ENCODE results near the gene PPP1R27.
"Not testable (repeated sequence)": the region's sequence is repeated elsewhere in the genome, so short reads cannot be mapped to it uniquely, and the experiment has no call there.

PPP1R27 gene

DNA sequence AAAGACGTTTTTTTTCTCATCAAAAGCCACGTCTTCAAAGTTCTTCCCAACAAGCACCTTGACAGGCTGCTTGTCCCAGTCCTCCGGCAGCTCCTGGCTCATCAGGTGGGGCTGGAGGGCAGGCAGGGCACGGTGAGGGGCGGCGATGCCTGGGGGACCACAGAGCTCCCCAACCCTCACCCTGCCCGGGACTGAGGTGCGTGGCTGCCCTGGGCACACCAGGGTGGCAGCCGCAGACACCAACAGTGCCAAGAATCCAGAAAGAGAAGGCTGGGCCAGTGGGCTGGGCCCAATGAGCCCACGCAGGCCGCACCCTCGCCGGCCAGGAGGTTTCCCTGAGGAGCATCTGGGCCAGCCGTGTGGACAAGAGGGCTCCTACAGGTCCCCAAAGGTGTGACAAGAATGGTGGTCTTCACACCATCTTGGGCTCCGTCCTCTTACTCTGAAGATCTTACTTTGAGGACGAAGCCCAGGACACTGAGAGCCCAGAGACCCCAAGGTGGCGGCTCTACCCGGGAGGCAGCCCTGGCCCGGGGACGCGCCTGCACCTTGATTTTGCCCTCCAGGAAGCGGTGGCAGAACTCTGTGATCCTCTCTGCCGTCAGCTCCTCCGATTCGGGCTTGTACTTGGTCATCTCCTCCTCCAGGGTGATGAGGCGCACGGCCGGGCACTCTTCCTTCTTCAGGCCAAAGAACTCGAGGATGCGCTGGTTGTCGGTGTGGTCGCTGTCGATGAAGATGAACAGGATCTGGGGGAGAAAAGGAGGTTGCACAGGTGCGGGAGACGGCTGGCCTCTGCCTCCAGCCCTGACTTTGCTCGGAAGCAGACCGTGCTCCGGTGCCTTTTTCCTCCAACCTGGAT lies 11.3 kb upstream of the PPP1R27 start:
- no peaks in the 10 kb centered on the region for H3K27me3 ChIP-seq (ENCODE audit: control insufficient read depth, insufficient read depth, low read length)
- no peak overlapping the region for H3K4me3 ChIP-seq (ENCODE audit: low read depth, low read length)
- peaks cover 58% of the 10 kb centered on the region for H3K36me3 ChIP-seq (ENCODE audit: control insufficient read depth, insufficient read depth, low read length)
- H3K9me3 ChIP-seq (ENCODE audit: control insufficient read depth, insufficient read depth, low read length), result no peaks in the 10 kb centered on the region
- H3K4me1 ChIP-seq (ENCODE audit: control insufficient read depth, insufficient read depth, low read length), result no peaks in the 10 kb centered on the region
- H3K9ac ChIP-seq (ENCODE audit: low read depth, low read length), result no peak overlapping the region
- H3K27ac ChIP-seq (ENCODE audit: low read depth, low read length), result no peak overlapping the region

DNA sequence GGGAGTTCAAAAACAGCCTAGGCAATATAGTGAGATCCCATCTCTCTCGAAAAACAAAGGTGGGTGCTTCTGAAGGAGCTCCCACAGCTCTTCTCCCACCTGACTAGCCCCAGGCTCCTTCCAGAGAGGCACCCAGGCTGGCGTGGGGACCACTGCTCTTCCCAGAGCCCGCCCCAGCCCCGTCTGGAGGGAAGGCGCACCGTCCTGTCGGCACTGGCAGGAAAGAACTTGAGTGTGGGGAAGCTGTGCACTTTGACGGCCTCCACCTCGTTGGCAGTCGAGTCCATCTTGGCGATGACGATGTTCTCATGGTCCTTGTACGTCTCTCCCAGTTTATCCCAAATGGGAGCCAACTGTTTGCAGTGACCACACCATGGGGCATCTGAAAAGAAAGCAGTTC lies 10.5 kb upstream of the PPP1R27 start:
- Histone ChIP-seq H3K27ac (ENCODE audit: low read depth, low read length) (no peak overlapping the region), H3K4me3 (ENCODE audit: low read depth, low read length) (no peak overlapping the region), H3K36me3 (ENCODE audit: control insufficient read depth, insufficient read depth, low read length) (peaks cover 55% of the 10 kb centered on the region), H3K27me3 (ENCODE audit: control insufficient read depth, insufficient read depth, low read length) (no peaks in the 10 kb centered on the region), H3K9me3 (ENCODE audit: control insufficient read depth, insufficient read depth, low read length) (no peaks in the 10 kb centered on the region), H3K4me1 (ENCODE audit: control insufficient read depth, insufficient read depth, low read length) (no peaks in the 10 kb centered on the region), H3K9ac (ENCODE audit: low read depth, low read length) (no peak overlapping the region)

DNA sequence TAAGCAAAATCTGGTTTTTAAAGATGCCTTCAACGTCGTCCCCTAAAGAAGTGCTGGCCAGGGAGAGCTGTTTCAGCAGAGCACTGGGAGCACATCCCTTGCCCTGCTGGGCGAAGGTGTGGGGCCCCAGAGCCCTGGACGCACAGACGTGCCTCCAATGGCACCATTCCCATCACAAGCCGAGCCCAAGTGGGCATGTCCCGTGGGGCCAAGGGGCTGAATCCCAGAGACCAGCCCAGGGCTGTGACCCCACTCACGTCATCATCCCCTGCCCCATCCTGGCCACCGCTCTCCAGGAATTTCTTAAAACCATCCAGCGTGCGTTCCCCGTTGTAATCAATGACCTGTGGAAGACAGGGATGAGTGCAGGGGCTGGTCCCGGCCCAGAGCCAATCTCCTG lies 10.0 kb upstream of the PPP1R27 start:
- Histone ChIP-seq H3K27ac (ENCODE audit: low read depth, low read length) (no peak overlapping the region), H3K9ac (ENCODE audit: low read depth, low read length) (no peak overlapping the region), H3K4me3 (ENCODE audit: low read depth, low read length) (no peak overlapping the region), H3K4me1 (ENCODE audit: control insufficient read depth, insufficient read depth, low read length) (no peaks in the 10 kb centered on the region), H3K36me3 (ENCODE audit: control insufficient read depth, insufficient read depth, low read length) (peaks cover 55% of the 10 kb centered on the region), H3K9me3 (ENCODE audit: control insufficient read depth, insufficient read depth, low read length) (no peaks in the 10 kb centered on the region), H3K27me3 (ENCODE audit: control insufficient read depth, insufficient read depth, low read length) (no peaks in the 10 kb centered on the region)

DNA sequence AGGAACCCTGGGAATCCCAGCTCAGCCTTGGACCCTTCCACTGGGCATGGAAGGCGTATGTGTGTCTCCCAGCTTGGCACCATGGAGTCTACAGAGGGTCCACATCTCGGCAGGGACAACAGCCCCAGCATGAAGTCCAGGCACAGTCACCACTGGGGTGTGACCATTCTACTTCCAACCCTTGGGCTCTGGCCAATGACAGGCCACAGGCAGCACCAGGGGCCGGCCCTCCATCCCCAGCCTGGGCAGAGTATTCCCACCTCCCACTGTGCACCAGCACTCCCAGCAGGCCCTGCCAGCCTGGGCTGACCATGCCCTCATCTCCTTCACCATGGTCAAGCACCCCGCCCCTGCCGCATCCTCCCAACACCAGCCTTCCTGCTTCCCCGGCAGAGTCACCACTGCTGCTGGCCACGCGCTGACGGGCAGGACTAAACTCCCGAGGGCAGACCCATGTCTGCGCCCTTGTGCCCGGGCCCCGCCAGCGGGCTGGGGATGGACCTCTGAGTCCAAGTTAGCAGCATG lies 9.5 kb upstream of the PPP1R27 start:
- Histone ChIP-seq H3K4me3 (ENCODE audit: low read depth, low read length) (no peak overlapping the region), H3K4me1 (ENCODE audit: control insufficient read depth, insufficient read depth, low read length) (no peaks in the 10 kb centered on the region), H3K36me3 (ENCODE audit: control insufficient read depth, insufficient read depth, low read length) (peaks cover 53% of the 10 kb centered on the region), H3K9me3 (ENCODE audit: control insufficient read depth, insufficient read depth, low read length) (no peaks in the 10 kb centered on the region), H3K9ac (ENCODE audit: low read depth, low read length) (no peak overlapping the region), H3K27me3 (ENCODE audit: control insufficient read depth, insufficient read depth, low read length) (no peaks in the 10 kb centered on the region), H3K27ac (ENCODE audit: low read depth, low read length) (no peak overlapping the region)

DNA sequence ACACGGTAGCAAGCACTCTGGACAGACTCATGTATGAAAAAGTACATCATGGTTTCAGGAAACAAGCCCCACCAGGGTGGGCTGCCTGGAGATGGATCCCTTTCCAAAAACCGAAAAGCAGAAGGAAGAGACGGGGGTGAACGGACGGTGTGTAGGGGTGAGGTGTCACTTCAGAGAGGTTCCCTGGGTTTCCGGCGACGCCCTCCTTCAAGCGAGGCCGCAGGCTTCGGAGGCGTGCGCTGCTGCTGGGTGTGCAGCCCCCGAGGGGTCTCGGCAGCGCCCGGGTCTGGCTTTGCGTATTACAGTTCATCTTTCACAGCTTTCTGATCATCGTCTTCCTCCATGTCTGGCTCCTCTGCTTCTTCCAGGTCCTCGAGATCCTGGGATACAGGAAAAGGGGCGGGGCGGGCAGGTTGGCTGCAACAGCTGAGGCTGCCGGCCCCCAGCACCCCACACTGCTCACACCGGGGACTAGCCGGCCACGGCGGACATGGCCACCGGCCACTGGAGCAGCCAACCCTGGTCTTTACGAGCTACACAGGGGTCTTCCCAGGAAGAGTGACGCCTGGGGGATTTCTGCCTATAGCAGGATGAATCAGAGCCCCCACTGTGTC lies 9.0 kb upstream of the PPP1R27 start:
- H3K36me3 ChIP-seq (ENCODE audit: control insufficient read depth, insufficient read depth, low read length), result peaks cover 52% of the 10 kb centered on the region
- H3K4me3 ChIP-seq (ENCODE audit: low read depth, low read length), result no peak overlapping the region
- no peaks in the 10 kb centered on the region for H3K27me3 ChIP-seq (ENCODE audit: control insufficient read depth, insufficient read depth, low read length)
- no peaks in the 10 kb centered on the region for H3K4me1 ChIP-seq (ENCODE audit: control insufficient read depth, insufficient read depth, low read length)
- no peaks in the 10 kb centered on the region for H3K9me3 ChIP-seq (ENCODE audit: control insufficient read depth, insufficient read depth, low read length)
- H3K27ac ChIP-seq (ENCODE audit: low read depth, low read length), result no peak overlapping the region
- no peak overlapping the region for H3K9ac ChIP-seq (ENCODE audit: low read depth, low read length)

DNA sequence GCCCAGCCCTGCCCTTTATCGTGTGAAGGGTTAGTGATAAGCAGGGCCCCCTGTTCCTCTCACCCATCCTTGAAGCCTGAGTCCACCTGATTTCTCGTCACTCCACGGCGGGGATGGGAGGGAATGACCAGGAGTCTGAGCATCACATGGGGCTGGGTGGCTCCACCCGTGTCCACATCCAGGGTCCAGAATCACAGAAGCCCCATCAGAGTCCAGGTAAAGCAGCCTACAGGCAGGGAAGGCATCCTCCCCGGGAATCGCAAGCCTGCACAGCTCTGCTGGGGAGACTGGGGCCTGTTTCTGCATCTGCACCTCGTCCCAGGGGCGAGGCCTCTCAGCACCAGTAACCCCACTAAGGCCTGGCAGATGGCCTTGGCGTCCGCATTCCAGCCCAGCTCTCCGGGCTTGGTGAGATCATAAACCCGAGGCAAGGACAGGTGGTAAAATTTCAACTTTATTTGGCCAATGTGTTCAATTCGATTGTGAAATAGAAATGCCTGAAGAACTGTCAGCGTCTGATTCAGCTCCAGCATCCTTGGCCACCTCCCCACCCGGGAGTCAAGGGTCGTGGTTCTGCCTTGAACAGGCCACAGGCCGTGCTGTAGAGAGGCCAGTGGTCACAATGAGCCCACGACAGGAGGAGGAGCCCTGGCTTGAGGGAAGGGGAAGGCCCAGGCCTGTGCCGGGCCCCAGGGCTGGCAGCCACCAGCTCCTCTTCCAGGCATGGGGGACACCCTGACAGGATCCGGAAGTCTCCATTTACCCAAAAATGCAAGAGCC lies 8.1 kb upstream of the PPP1R27 start:
- peaks cover 49% of the 10 kb centered on the region for H3K36me3 ChIP-seq (ENCODE audit: control insufficient read depth, insufficient read depth, low read length)

DNA sequence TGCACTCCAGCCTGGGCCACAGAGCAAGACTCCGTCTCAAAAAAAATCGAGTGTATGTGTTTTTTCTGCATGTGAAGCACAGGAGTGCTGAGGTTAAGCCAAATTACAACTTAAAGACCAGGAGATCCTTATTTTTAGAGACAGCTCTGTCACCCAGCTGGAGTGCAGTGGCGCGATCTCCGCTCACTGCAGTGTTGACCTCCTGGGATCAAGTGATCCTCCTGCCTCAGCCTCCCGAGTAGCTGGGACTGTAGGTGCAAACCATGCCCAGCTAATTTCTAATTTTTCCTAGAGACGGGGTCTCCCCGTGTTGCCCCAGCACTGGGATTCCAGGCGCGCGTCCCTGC lies 7.5 kb upstream of the PPP1R27 start:
- Histone ChIP-seq H3K27ac (ENCODE audit: low read depth, low read length) (no peak overlapping the region), H3K4me3 (ENCODE audit: low read depth, low read length) (no peak overlapping the region), H3K9me3 (ENCODE audit: control insufficient read depth, insufficient read depth, low read length) (no peaks in the 10 kb centered on the region), H3K27me3 (ENCODE audit: control insufficient read depth, insufficient read depth, low read length) (no peaks in the 10 kb centered on the region), H3K9ac (ENCODE audit: low read depth, low read length) (no peak overlapping the region), H3K36me3 (ENCODE audit: control insufficient read depth, insufficient read depth, low read length) (peaks cover 45% of the 10 kb centered on the region), H3K4me1 (ENCODE audit: control insufficient read depth, insufficient read depth, low read length) (no peaks in the 10 kb centered on the region)

More for the DNA sequence above, 8.1 kb upstream of the PPP1R27 start:
- Histone ChIP-seq H3K27ac (ENCODE audit: low read depth, low read length) (no peak overlapping the region), H3K9ac (ENCODE audit: low read depth, low read length) (no peak overlapping the region), H3K27me3 (ENCODE audit: control insufficient read depth, insufficient read depth, low read length) (no peaks in the 10 kb centered on the region), H3K4me3 (ENCODE audit: low read depth, low read length) (no peak overlapping the region), H3K9me3 (ENCODE audit: control insufficient read depth, insufficient read depth, low read length) (no peaks in the 10 kb centered on the region), H3K4me1 (ENCODE audit: control insufficient read depth, insufficient read depth, low read length) (no peaks in the 10 kb centered on the region)

DNA sequence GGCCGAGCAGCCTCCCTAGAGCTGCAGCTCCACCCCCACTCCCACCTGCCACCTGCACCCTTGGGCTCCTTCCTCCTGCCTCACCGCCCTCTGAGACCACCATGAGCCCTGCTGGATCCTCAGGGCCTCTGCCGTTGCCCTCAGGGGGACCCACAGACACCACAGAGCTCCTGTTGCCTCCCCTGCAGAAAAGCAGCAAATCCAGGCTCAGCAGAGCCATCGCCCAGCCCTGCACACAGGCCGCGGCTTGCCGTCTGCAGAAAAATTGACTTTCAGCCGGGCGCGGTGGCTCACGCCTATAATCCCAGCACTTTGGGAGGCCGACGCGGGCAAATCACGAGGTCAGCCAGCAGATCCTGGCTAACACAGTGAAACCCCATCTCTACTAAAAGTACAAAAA lies 7.0 kb upstream of the PPP1R27 start:
- Histone ChIP-seq H3K4me1 (ENCODE audit: control insufficient read depth, insufficient read depth, low read length) (no peaks in the 10 kb centered on the region), H3K9ac (ENCODE audit: low read depth, low read length) (no peak overlapping the region), H3K9me3 (ENCODE audit: control insufficient read depth, insufficient read depth, low read length) (no peaks in the 10 kb centered on the region), H3K36me3 (ENCODE audit: control insufficient read depth, insufficient read depth, low read length) (peaks cover 40% of the 10 kb centered on the region), H3K27ac (ENCODE audit: low read depth, low read length) (no peak overlapping the region), H3K4me3 (ENCODE audit: low read depth, low read length) (no peak overlapping the region), H3K27me3 (ENCODE audit: control insufficient read depth, insufficient read depth, low read length) (no peaks in the 10 kb centered on the region)

DNA sequence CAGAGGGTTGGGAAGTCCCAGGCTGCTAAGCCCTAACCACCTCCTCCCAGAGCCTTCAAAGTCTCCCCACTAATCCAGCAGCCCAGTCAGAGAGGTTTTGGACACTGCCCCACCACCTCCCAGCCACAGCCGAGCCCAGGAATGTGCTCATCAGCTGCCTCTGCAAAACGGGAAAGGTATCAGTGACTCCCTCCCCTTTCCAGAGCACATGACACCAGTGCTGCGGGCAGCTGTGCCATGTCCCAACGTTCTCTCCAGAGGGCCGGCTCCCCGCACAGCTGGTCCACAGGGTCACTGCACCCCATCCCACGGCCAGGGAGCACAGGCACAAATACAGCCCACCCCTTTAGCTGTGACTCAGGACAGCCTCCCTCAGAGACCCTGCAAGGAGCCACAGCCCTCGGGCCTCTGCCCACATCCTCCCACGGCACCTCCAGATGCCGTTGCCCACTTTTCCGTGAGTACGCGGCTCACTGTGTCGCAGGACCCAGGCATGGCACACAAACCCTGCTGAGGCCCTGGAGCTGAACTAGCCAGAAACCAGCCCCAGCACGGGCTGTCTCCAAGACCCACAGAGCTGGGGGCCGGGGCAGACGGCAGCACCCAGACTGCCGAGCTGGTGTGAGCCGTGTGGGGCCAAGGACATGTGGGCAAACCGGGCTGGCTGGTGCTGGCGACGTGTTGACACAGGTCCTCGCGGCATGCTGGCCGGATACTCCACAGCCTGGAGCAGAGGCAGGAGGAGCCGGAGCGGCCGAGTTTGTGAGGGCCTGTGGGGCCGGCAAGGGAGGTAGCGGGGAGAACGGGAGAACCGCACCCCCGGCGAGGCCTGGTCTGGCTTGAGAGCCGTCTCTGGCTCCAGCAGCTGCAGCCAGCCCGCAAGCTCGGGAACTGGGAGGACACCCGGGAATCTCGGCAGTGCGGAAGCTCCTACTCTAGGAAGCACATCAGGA lies 6.3 kb upstream of the PPP1R27 start:
- no peak overlapping the region for H3K9ac ChIP-seq (ENCODE audit: low read depth, low read length)
- no peaks in the 10 kb centered on the region for H3K4me1 ChIP-seq (ENCODE audit: control insufficient read depth, insufficient read depth, low read length)
- no peaks in the 10 kb centered on the region for H3K9me3 ChIP-seq (ENCODE audit: control insufficient read depth, insufficient read depth, low read length)
- H3K27ac ChIP-seq (ENCODE audit: low read depth, low read length), result peak overlapping the region; percentile 47
- peaks cover 33% of the 10 kb centered on the region for H3K36me3 ChIP-seq (ENCODE audit: control insufficient read depth, insufficient read depth, low read length)
- H3K27me3 ChIP-seq (ENCODE audit: control insufficient read depth, insufficient read depth, low read length), result no peaks in the 10 kb centered on the region
- no peak overlapping the region for H3K4me3 ChIP-seq (ENCODE audit: low read depth, low read length)

DNA sequence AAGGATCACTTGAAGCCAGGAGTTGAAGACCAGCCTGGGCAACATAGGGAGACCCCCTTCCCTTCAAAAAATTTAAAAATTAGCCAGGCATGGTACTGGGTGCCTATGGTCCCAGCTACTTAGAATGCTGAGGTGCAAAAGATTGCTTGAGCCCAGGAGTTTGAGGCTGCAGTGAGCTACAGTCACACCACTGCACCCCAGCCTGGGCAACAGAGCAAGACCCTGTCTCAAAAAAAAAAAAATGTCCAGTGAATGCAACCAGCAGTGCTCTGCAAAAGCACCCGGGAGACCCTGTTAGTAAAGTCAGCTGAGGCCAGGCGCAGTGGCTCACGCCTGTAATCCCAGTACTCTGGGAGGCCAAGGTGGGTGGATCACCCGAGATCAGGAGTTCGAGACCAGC lies 5.2 kb upstream of the PPP1R27 start:
- peaks cover 22% of the 10 kb centered on the region for H3K36me3 ChIP-seq (ENCODE audit: control insufficient read depth, insufficient read depth, low read length)
- H3K27me3 ChIP-seq (ENCODE audit: control insufficient read depth, insufficient read depth, low read length); H3K4me1 ChIP-seq (ENCODE audit: control insufficient read depth, insufficient read depth, low read length); H3K4me3 ChIP-seq (ENCODE audit: low read depth, low read length); H3K27ac ChIP-seq (ENCODE audit: low read depth, low read length); H3K9me3 ChIP-seq (ENCODE audit: control insufficient read depth, insufficient read depth, low read length); H3K9ac ChIP-seq (ENCODE audit: low read depth, low read length): not testable (repeated sequence)
